ENCODE data around the gene RASSF6. TPM values are rescaled to one million over a fixed set of nuclear protein-coding genes. Genes with fewer than 3 reads are reported as not detected.

Gene RASSF6
- total and polyA plus RNA-seq, 2 donors (not counting 1 experiment from before 2014, with no cell fraction given) = 1.4 to 13.1 TPM

DNA sequence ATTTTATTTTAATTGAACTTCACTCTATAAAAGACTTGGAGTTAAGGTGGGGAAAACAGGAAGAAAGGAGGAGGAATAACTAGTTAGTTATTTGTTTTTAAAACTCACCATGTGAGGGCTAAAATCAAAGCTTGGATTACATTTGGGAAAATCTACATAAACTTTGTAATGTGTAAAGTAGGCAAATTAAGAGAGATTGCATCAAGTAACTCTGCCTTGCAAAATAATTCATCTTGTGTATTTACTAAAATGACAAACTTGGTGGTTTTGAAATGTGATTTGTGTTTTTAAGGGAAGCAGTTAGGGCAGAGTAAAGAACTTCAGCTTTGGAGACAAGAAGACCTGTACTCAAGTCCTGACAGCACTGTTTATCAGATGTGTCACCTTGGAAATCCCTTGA is 43.3 kb upstream of the RASSF6 start:
- TF ChIP-seq CTCF (IDR thresholded peaks at IDR 0.05) (no peak), EZH2 (IDR thresholded peaks at IDR 0.05; ENCODE audit: borderline replicate concordance, insufficient read depth, low read depth, low read length, poor library complexity, severe bottlenecking) (no peak)
- no peaks in the 10 kb centered on the region for H3K79me2 ChIP-seq (ENCODE audit: control insufficient read depth, insufficient read depth, low read length)
- ChIA-PET POLR2A (no interaction called here), CTCF (interaction anchor here (1.2 to 3.0 kb wide), 3 partner anchors 10 to 90 kb away, joined by 3 to 15 read pairs (median 11); no protein-coding TSS in a partner anchor)
- Mint-ChIP-seq H3K4me1 (no peaks in the 10 kb centered on the region), H3K4me3 (no peak overlapping the region), H3K9me3 (ENCODE audit: insufficient read depth) (no peaks in the 10 kb centered on the region), H3K27me3 (no peaks in the 10 kb centered on the region), H3K27ac (no peak overlapping the region)
- no peaks in the 10 kb centered on the region for H3K4me1 ChIP-seq (ENCODE audit: control insufficient read depth in 2 of 2, insufficient read depth in 2 of 2, low read length in 2 of 2)
- H3K36me3 ChIP-seq (replicated peaks in 1 of 2; ENCODE audit: control extremely low read depth in 1 of 2, control insufficient read depth in 1 of 2, extremely low read depth in 1 of 2, insufficient read depth in 2 of 2, low read length in 1 of 2) = no peaks in the 10 kb centered on the region
- ATAC-seq (ENCODE audit: low read depth) (no peak), DNase-seq (no peak)
- H3K9ac ChIP-seq (ENCODE audit: low read length) = no peak overlapping the region
- H3K4me2 ChIP-seq (replicated peaks; ENCODE audit: low read depth, low read length, poor library complexity, severe bottlenecking) = no peak overlapping the region
- H3K9me3 ChIP-seq (ENCODE audit: control extremely low read depth in 1 of 3, control insufficient read depth in 2 of 3, insufficient read depth in 1 of 3, low read length in 2 of 3) = no peaks in the 10 kb centered on the region
- H3K27ac ChIP-seq (ENCODE audit: low read length in 2 of 2) = no peak overlapping the region
- intact Hi-C loops (cut with micrococcal nuclease) = no loop called here
- H4K20me1 ChIP-seq (ENCODE audit: control insufficient read depth, insufficient read depth, low read length, poor library complexity, severe bottlenecking) = no peaks in the 10 kb centered on the region
- no peak overlapping the region for H2AFZ ChIP-seq (ENCODE audit: insufficient read depth, low read depth, low read length, poor library complexity, severe bottlenecking)
- no peak overlapping the region for H3K4me3 ChIP-seq (ENCODE audit: control extremely low read depth in 1 of 5, extremely low read depth in 1 of 5, insufficient read depth in 1 of 5, low read depth in 2 of 5, low read length in 4 of 5)
- H3K27me3 ChIP-seq (replicated peaks in 1 of 4; ENCODE audit: control extremely low read depth in 1 of 4, control insufficient read depth in 3 of 4, insufficient read depth in 4 of 4, low read length in 3 of 4) = no peaks in the 10 kb centered on the region

- Histone ChIP-seq H3K4me1 (ENCODE audit: control insufficient read depth in 2 of 2, insufficient read depth in 2 of 2, low read length in 2 of 2) (no peaks in the 10 kb centered on the region), H3K27me3 (replicated peaks in 1 of 4; ENCODE audit: control extremely low read depth in 1 of 4, control insufficient read depth in 3 of 4, insufficient read depth in 4 of 4, low read length in 3 of 4) (no peaks in the 10 kb centered on the region), H3K27ac (ENCODE audit: low read length in 2 of 2) (no peak overlapping the region), H3K36me3 (replicated peaks in 1 of 2; ENCODE audit: control extremely low read depth in 1 of 2, control insufficient read depth in 1 of 2, extremely low read depth in 1 of 2, insufficient read depth in 2 of 2, low read length in 1 of 2) (no peaks in the 10 kb centered on the region), H3K9me3 (ENCODE audit: control extremely low read depth in 1 of 3, control insufficient read depth in 2 of 3, insufficient read depth in 1 of 3, low read length in 2 of 3) (no peaks in the 10 kb centered on the region), H2AFZ (ENCODE audit: insufficient read depth, low read depth, low read length, poor library complexity, severe bottlenecking) (no peak overlapping the region), H3K79me2 (ENCODE audit: control insufficient read depth, insufficient read depth, low read length) (no peaks in the 10 kb centered on the region), H3K4me3 (ENCODE audit: control extremely low read depth in 1 of 5, extremely low read depth in 1 of 5, insufficient read depth in 1 of 5, low read depth in 2 of 5, low read length in 4 of 5) (no peak overlapping the region), H4K20me1 (ENCODE audit: control insufficient read depth, insufficient read depth, low read length, poor library complexity, severe bottlenecking) (no peaks in the 10 kb centered on the region), H3K9ac (ENCODE audit: low read length) (no peak overlapping the region), H3K4me2 (replicated peaks; ENCODE audit: low read depth, low read length, poor library complexity, severe bottlenecking) (no peak overlapping the region)
- Mint-ChIP-seq H3K4me3 (no peak overlapping the region), H3K4me1 (no peaks in the 10 kb centered on the region), H3K27ac (no peak overlapping the region), H3K9me3 (ENCODE audit: insufficient read depth) (no peaks in the 10 kb centered on the region), H3K27me3 (no peaks in the 10 kb centered on the region)
- WGBS (ENCODE audit: insufficient coverage) = no CpG with 5 or more reads among the region's 6 CpGs
- DNase-seq (peak; percentile 8), ATAC-seq (ENCODE audit: low read depth) (no peak)
- ChIA-PET POLR2A (no interaction called here), CTCF (interaction anchor here (1.2 to 3.0 kb wide), 3 partner anchors 10 to 90 kb away, joined by 3 to 15 read pairs (median 11); no protein-coding TSS in a partner anchor)
- intact Hi-C loops (cut with micrococcal nuclease) = no loop called here
- TF ChIP-seq EZH2 (IDR thresholded peaks at IDR 0.05; ENCODE audit: borderline replicate concordance, insufficient read depth, low read depth, low read length, poor library complexity, severe bottlenecking) (no peak), CTCF (IDR thresholded peaks at IDR 0.05) (peak; percentile 27)
These were observed 42.7 kb upstream of the RASSF6 start for GRCh38 chr4:73662709-73663546.

Data from B cell (primary cell).